Fibroblast of lung (primary cell): ENCODE measurements around the gene WDR46. TPM values are rescaled to one million over a fixed set of nuclear protein-coding genes. Genes with fewer than 3 reads are reported as not detected.

Experiments
- DNase-seq, 2 donors: peaks; one replicate each; pipeline versions ENCODE4 v3.0.0 to v3.0.0-alpha.2; 2010; ENCODE audit warnings: low read depth in 2 of 2
- H2AFZ ChIP-seq: 2 replicates; pipeline ENCODE4 v1.5.1; 2012; ENCODE audit warnings: low read length, control low read depth, inconsistent platforms
- H3K27ac ChIP-seq: 2 replicates; pipeline ENCODE4 v1.5.1; 2011; ENCODE audit warnings: low read length, control low read depth; ENCODE audit not compliant: insufficient read depth
- H3K27me3 ChIP-seq: 2 replicates; pipeline ENCODE4 v1.5.1; 2011; ENCODE audit warnings: mild to moderate bottlenecking, low read length; ENCODE audit not compliant: control insufficient read depth, insufficient read depth
- H3K36me3 ChIP-seq: 2 replicates; pipeline ENCODE4 v1.5.1; 2011; ENCODE audit warnings: low read length; ENCODE audit not compliant: control insufficient read depth, insufficient read depth
- H3K4me1 ChIP-seq: 2 replicates; pipeline ENCODE4 v1.5.1; 2011; ENCODE audit warnings: low read length; ENCODE audit not compliant: control insufficient read depth, insufficient read depth; ENCODE audit errors: extremely low read depth
- H3K4me2 ChIP-seq: 2 replicates; pipeline ENCODE4 v1.5.1; 2011; ENCODE audit warnings: low read length, control low read depth; ENCODE audit not compliant: insufficient read depth; ENCODE audit errors: extremely low read depth
- H3K4me3 ChIP-seq, 4 experiments: fragments of 200-600 bp in 1 of 4; sonication (generic) in 1 of 4; replicated peaks in 1 of 4; 2 replicates each; pipeline ENCODE4 v1.5.1; 2011 to 2016; ENCODE audit warnings: low read length in 4 of 4, low read depth in 3 of 4, mild to moderate bottlenecking in 3 of 4, control low read depth in 2 of 4, inconsistent platforms in 1 of 4, mixed read lengths in 1 of 4; ENCODE audit not compliant: insufficient read depth in 1 of 4; ENCODE audit errors: control extremely low read depth in 1 of 4
- H3K79me2 ChIP-seq: 2 replicates; pipeline ENCODE4 v1.5.1; 2012; ENCODE audit warnings: mild to moderate bottlenecking, low read length, inconsistent platforms; ENCODE audit not compliant: control insufficient read depth, insufficient read depth
- H3K9ac ChIP-seq: 2 replicates; pipeline ENCODE4 v1.5.1; 2011; ENCODE audit warnings: mild to moderate bottlenecking, low read length, control low read depth; ENCODE audit not compliant: insufficient read depth
- H3K9me3 ChIP-seq: 2 replicates; pipeline ENCODE4 v1.5.1; 2012; ENCODE audit warnings: low read depth, low read length; ENCODE audit not compliant: control insufficient read depth, insufficient read depth
- H4K20me1 ChIP-seq: 2 replicates; pipeline ENCODE4 v1.5.1; 2011; ENCODE audit warnings: low read length; ENCODE audit not compliant: control insufficient read depth, insufficient read depth; ENCODE audit errors: extremely low read depth
- EZH2 ChIP-seq: IDR thresholded peaks from 2 replicates; pipeline ENCODE4 v1.5.1; 2012; ENCODE audit warnings: low read length, control low read depth, mild to moderate bottlenecking; ENCODE audit errors: missing control alignments
- polyA plus RNA-seq, 2 donors: library from polyadenylated mRNA; depleted of rRNA in 1 of 2; stranded (reverse) in 1 of 2; unstranded in 1 of 2; fragments of >200 nt; gene quantifications; 2 replicates each; pipeline ENCODE4 v1.2.1, GENCODE V29; 2011 to 2012; ENCODE audit warnings: missing spikeins in 1 of 2
- total RNA-seq: library from RNA; depleted of rRNA; stranded (reverse); fragments of >200 nt; gene quantifications from 2 replicates; pipeline ENCODE4 v1.2.1, GENCODE V29; 2014
- TF ChIP-seq, protein P1 (sequence below), 2 donors: IDR thresholded peaks in 1 of 2; conservative IDR thresholded peaks in 1 of 2; 1 replicate in 1 of 2; 2 replicates in 1 of 2; pipeline ENCODE4 v1.5.1; 2011 to 2012; ENCODE audit warnings: low read length in 2 of 2, control low read depth in 1 of 2, inconsistent platforms in 1 of 2, low read depth in 1 of 2, mild to moderate bottlenecking in 1 of 2

The WDR46 gene
- total and polyA plus RNA-seq, 2 donors (not counting 1 experiment from before 2014, with no cell fraction given): 31.1 to 55.2 TPM

GRCh38 chr6:33295621-33296369 is 6.8 kb upstream of the WDR46 start:
- DNase-seq: no peak

DNA sequence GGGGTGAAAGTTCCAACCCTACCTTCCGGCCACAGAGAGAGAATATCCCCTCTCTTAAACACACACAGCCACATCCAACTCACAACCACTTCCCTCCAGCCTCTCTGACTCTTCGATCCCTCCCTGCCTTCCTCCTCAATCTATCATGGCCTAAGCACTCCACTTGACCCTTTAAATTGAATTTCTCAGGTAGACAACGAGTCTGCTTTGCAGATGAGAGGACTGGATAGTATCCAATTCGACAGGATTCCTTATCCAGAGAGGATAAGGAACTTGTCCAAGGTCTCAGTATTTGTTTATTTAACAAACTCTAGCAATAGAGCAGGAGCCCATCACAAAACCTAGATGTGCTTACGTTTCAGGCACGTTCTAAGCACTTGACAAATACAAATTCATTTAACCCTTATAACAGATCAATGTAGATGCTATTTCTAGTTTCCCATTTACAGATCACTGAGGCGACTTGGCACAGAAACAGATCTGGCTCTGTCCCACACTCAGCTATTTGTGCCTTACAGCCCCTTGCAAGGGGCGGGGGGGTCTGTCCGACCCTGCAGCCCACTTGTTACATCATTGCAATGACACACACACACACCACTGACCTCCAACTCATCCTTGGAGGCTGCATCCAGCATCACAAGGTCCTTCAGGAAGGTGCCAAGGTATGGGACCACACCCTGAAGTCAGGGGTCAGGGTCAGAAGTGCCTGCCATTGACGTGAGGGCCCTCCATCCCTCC is 5.2 kb upstream of the WDR46 start:
- peaks cover 17% of the 10 kb centered on the region for H3K36me3 ChIP-seq
- no peak overlapping the region for H3K4me2 ChIP-seq
- no peak for DNase-seq

More at GRCh38 chr6:33295621-33296369, 6.8 kb upstream of the WDR46 start:
- H3K9ac ChIP-seq: no peak overlapping the region
- no peak overlapping the region for H2AFZ ChIP-seq
- no peak overlapping the region for H3K27ac ChIP-seq
- H3K9me3 ChIP-seq: no peaks in the 10 kb centered on the region
- H3K4me1 ChIP-seq: peaks cover 2% of the 10 kb centered on the region
- no peak overlapping the region for H3K4me3 ChIP-seq
- H3K4me2 ChIP-seq: no peak overlapping the region
- no peak for TF ChIP-seq EZH2
- TF ChIP-seq, protein P1, sequence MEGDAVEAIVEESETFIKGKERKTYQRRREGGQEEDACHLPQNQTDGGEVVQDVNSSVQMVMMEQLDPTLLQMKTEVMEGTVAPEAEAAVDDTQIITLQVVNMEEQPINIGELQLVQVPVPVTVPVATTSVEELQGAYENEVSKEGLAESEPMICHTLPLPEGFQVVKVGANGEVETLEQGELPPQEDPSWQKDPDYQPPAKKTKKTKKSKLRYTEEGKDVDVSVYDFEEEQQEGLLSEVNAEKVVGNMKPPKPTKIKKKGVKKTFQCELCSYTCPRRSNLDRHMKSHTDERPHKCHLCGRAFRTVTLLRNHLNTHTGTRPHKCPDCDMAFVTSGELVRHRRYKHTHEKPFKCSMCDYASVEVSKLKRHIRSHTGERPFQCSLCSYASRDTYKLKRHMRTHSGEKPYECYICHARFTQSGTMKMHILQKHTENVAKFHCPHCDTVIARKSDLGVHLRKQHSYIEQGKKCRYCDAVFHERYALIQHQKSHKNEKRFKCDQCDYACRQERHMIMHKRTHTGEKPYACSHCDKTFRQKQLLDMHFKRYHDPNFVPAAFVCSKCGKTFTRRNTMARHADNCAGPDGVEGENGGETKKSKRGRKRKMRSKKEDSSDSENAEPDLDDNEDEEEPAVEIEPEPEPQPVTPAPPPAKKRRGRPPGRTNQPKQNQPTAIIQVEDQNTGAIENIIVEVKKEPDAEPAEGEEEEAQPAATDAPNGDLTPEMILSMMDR (conservative IDR thresholded peaks at IDR 0.05 in 1 of 2, IDR thresholded peaks at IDR 0.05 in 1 of 2; ENCODE audit: low read depth in 1 of 2, low read length in 2 of 2): no peak
- peaks cover 16% of the 10 kb centered on the region for H3K36me3 ChIP-seq
- no peaks in the 10 kb centered on the region for H3K27me3 ChIP-seq
- peaks cover under 1% of the 10 kb centered on the region for H3K79me2 ChIP-seq
- H4K20me1 ChIP-seq: no peaks in the 10 kb centered on the region

More for the DNA sequence above, 5.2 kb upstream of the WDR46 start:
- TF ChIP-seq, protein P1 (conservative IDR thresholded peaks at IDR 0.05 in 1 of 2, IDR thresholded peaks at IDR 0.05 in 1 of 2; ENCODE audit: low read depth in 1 of 2, low read length in 2 of 2): no peak
- TF ChIP-seq EZH2: no peak
- H3K9me3 ChIP-seq: no peaks in the 10 kb centered on the region
- no peaks in the 10 kb centered on the region for H3K27me3 ChIP-seq
- H2AFZ ChIP-seq: no peak overlapping the region
- no peaks in the 10 kb centered on the region for H4K20me1 ChIP-seq
- peaks cover 12% of the 10 kb centered on the region for H3K79me2 ChIP-seq
- H3K4me3 ChIP-seq: no peak overlapping the region
- H3K9ac ChIP-seq: no peak overlapping the region
- H3K4me1 ChIP-seq: peaks cover 9% of the 10 kb centered on the region
- H3K27ac ChIP-seq: no peak overlapping the region
